ENCODE measurements around the gene GLRA1.

DNA sequence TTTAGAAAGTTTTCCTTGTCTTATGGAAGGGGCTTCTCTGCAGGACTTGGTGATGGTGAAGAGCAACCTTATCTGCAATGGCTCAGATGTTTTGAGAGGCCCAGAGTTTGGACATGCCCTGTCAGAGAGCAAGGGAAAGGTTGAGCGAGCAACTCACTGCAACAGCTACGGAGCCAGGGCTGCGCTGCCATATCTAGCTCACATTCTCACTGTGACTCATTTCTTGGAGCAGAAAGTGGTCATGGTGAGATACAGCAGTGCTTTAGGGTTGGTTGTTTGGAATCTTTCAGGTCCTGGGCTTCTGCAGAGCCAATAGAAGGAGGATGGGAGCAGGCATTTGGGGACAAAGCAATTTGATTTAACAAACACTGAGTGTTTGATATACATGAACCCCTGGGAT, 12.3 kb downstream of the GLRA1 start:
- TF ChIP-seq HNF4A (conservative IDR thresholded peaks at IDR 0.05) (no peak), RAD21 (IDR thresholded peaks at IDR 0.05) (no peak), SP1 (IDR thresholded peaks at IDR 0.05) (no peak), TAF1 (conservative IDR thresholded peaks at IDR 0.05) (no peak), GABPA (IDR thresholded peaks at IDR 0.05 in 1 of 2, conservative IDR thresholded peaks at IDR 0.05 in 1 of 2) (no peak), JUND (IDR thresholded peaks at IDR 0.05) (no peak), RXRA (IDR thresholded peaks at IDR 0.05) (no peak), NR2F2 (IDR thresholded peaks at IDR 0.05) (no peak), YY1 (IDR thresholded peaks at IDR 0.05) (no peak), FOXA1 (IDR thresholded peaks at IDR 0.05) (no peak)
- TF ChIP-seq, protein P1, sequence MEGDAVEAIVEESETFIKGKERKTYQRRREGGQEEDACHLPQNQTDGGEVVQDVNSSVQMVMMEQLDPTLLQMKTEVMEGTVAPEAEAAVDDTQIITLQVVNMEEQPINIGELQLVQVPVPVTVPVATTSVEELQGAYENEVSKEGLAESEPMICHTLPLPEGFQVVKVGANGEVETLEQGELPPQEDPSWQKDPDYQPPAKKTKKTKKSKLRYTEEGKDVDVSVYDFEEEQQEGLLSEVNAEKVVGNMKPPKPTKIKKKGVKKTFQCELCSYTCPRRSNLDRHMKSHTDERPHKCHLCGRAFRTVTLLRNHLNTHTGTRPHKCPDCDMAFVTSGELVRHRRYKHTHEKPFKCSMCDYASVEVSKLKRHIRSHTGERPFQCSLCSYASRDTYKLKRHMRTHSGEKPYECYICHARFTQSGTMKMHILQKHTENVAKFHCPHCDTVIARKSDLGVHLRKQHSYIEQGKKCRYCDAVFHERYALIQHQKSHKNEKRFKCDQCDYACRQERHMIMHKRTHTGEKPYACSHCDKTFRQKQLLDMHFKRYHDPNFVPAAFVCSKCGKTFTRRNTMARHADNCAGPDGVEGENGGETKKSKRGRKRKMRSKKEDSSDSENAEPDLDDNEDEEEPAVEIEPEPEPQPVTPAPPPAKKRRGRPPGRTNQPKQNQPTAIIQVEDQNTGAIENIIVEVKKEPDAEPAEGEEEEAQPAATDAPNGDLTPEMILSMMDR (IDR thresholded peaks at IDR 0.05; ENCODE audit: low read depth, low read length, missing input control): no peak
- TF ChIP-seq, protein P2, sequence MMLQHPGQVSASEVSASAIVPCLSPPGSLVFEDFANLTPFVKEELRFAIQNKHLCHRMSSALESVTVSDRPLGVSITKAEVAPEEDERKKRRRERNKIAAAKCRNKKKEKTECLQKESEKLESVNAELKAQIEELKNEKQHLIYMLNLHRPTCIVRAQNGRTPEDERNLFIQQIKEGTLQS (IDR thresholded peaks at IDR 0.05): no peak
- TF ChIP-seq, protein P3, sequence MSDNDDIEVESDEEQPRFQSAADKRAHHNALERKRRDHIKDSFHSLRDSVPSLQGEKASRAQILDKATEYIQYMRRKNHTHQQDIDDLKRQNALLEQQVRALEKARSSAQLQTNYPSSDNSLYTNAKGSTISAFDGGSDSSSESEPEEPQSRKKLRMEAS (IDR thresholded peaks at IDR 0.05): no peak
- TF ChIP-seq, protein P4, sequence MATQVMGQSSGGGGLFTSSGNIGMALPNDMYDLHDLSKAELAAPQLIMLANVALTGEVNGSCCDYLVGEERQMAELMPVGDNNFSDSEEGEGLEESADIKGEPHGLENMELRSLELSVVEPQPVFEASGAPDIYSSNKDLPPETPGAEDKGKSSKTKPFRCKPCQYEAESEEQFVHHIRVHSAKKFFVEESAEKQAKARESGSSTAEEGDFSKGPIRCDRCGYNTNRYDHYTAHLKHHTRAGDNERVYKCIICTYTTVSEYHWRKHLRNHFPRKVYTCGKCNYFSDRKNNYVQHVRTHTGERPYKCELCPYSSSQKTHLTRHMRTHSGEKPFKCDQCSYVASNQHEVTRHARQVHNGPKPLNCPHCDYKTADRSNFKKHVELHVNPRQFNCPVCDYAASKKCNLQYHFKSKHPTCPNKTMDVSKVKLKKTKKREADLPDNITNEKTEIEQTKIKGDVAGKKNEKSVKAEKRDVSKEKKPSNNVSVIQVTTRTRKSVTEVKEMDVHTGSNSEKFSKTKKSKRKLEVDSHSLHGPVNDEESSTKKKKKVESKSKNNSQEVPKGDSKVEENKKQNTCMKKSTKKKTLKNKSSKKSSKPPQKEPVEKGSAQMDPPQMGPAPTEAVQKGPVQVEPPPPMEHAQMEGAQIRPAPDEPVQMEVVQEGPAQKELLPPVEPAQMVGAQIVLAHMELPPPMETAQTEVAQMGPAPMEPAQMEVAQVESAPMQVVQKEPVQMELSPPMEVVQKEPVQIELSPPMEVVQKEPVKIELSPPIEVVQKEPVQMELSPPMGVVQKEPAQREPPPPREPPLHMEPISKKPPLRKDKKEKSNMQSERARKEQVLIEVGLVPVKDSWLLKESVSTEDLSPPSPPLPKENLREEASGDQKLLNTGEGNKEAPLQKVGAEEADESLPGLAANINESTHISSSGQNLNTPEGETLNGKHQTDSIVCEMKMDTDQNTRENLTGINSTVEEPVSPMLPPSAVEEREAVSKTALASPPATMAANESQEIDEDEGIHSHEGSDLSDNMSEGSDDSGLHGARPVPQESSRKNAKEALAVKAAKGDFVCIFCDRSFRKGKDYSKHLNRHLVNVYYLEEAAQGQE (IDR thresholded peaks at IDR 0.05): no peak

Measured in liver (tissue), 3 donors.